Activated naive CD4-positive, alpha-beta T cell treated with anti-CD3 and anti-CD28 coated beads, Interleukin-2, amount 50 U/mL, for 16 hours (primary cell): ENCODE data around the gene HAUS3.
"Not testable (repeated sequence)": the region's sequence is repeated elsewhere in the genome, so short reads cannot be mapped to it uniquely, and the experiment has no call there.

Source experiments
- DNase-seq: peaks from one replicate; pipeline ENCODE4 v3.0.0-alpha.2; 2020

The HAUS3 gene

DNA sequence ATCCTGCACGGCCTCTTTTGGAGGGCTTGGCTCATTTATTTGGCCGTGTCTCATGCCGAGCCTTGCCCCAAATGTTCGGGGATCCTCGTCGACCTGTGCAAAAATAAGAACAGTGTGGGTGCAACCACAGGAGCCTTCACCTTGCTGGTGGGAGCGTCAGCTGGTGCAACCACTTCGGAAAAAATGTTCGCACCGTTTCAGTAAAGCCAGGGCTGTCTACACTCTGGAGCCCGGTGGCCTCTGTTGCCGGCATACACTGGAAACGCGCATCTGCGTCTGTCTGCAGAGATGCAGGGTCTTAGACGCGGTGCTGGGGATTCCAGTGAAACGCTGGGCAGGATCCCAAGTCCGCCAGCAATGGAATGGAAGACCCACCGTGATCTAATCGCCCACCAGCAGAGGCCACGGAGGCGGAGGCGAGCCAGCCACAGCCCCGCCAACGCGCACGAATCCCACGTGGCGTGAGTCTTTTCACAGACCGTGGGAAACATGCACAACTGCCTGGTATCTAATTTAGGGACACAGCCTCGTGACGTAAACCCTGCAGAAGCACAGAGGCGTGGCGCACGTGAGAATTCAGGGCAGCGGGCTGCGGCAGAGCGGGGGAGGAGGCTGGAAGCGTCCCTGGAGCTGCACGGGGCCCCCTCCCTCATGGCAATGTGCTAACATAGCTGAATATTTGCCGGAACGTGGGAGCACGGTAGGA lies 33.8 kb upstream of the HAUS3 start:
- no peak for DNase-seq

GRCh38 chr4:2275044-2275397 lies 33.1 kb upstream of the HAUS3 start:
- not testable (repeated sequence) for DNase-seq

GRCh38 chr4:2274320-2275043 lies 32.6 kb upstream of the HAUS3 start:
- DNase-seq = no peak

DNA sequence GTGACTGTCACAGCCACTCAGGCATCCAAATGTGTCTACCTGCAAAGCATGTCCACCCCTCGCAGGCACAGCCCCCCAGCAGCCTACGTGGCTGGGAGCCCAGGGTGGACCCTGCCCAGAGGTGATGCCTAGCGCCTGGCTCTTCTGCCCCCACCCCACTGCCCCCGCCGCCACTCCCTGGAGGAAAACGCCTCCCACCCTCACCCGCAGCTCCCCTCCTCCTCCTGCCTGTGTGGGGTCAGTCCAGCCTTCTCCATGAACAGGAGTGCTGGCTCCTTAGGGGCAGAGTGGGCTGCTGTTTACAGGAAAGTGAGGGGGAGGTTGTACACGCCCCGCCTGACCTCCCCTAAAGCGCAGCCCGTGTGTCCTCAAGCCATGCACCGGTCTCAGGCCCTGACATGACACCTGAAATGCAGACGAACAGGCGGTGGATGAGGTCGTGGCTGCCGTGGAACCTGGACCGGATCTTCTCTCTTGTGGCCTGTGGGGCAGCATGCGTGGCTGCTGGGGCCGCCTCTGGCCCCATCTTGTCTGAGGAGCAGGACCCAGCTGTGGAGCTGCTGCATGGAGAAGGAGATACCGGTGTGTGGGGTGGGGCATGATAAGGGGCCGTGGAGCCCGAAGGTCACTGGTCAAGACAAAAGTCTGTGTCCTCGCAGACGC lies 31.9 kb upstream of the HAUS3 start:
- no peak for DNase-seq

GRCh38 chr4:2273221-2273620 lies 31.3 kb upstream of the HAUS3 start:
- DNase-seq = no peak

- no peak for DNase-seq
Measured at GRCh38 chr4:2272828-2273120, 30.9 kb upstream of the HAUS3 start.

- DNase-seq = no peak
Measured at GRCh38 chr4:2272026-2272827, 30.3 kb upstream of the HAUS3 start.

- no peak for DNase-seq
Measured at GRCh38 chr4:2271279-2272025, 29.5 kb upstream of the HAUS3 start.

DNA sequence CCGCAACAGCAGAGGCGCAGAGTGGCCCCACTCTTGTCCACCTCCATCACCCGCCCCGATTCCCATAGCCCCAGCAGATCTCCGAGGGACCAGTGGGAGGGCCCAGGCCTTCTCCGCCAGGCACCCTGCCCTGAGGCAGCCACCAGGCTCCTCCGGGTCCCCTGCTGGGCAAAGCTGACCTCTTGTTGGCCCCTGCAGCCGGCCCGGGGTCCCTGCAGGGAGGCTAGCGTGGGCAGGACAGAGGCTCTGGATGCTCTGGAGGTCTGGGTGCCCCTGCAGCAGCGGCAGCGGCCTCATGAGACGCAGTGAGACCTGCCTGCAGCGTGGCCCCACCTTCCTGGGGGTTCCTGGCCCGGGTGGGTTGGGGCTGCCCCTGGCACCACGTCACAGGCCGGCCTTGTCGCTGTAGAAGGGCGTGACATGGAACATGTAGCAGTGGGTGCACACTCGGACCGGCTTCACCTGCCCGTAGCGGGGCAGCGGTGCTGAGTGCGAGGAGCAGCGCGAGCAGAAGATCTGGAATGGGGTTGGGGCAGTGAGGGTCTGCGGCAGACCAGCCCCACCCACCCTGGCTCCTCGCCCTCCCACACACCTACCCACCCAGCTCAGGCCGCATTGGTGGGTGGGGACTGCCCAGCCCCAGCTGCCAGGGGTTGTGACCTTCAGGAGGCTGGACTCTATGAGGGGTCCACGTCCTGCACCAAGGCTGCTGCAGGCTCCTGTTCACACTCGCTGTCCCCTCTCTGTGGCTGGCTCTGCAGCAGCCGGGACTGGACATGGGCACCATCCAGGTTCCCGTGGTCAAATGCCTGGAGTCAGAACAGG lies 28.6 kb upstream of the HAUS3 start:
- DNase-seq = no peak

- DNase-seq = no peak
Measured at GRCh38 chr4:2269618-2270163, 27.8 kb upstream of the HAUS3 start.

GRCh38 chr4:2269206-2269531 lies 27.2 kb upstream of the HAUS3 start:
- no peak for DNase-seq

GRCh38 chr4:2268357-2269205 lies 26.7 kb upstream of the HAUS3 start:
- no peak for DNase-seq

- DNase-seq = no peak
Measured at GRCh38 chr4:2267841-2268240, 25.9 kb upstream of the HAUS3 start.

DNA sequence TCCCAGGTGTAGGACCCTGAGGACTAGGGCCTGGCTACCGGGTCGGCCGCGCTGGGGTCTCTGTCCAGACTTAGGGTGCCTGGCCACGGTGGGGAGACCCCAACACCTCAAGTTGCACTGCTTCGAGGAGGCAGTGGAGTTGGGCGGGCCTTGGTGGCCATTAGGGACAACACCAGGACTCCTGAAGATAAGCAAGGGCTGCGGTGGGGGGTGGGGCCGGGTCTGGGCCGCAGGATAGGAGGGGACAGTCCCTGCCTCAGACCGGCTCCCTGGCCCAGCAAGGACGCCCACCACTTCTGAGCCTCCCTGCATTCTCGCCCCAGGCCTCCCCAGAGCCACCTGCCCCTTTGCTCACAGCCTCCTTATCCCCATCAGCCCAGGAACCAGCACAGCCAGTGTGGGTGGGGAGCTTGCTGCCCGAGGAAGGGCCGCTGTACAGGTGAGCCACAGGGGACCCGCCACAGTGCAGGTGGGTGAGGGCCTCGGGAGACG lies 25.4 kb upstream of the HAUS3 start:
- DNase-seq = no peak

DNA sequence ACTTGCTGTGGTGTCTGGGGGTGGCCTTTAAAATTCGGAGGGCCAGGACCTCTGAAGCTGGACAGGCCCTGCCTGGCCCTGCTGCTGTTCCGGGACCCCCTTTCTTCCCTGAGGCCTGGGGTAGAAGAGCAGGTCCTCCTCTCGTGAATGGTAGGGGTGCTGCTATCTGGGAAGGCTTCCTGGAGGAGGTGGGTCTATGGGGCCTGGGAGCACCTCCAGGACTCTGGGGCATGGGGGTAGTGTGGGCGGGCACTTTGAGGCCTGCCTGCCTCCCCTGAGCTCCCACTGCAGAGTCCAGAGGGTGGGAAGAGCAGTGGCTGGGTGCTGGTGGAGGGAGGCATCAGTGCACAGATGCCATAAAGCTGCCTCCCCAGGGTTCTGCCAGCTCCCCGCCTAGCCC lies 24.9 kb upstream of the HAUS3 start:
- DNase-seq = no peak

DNA sequence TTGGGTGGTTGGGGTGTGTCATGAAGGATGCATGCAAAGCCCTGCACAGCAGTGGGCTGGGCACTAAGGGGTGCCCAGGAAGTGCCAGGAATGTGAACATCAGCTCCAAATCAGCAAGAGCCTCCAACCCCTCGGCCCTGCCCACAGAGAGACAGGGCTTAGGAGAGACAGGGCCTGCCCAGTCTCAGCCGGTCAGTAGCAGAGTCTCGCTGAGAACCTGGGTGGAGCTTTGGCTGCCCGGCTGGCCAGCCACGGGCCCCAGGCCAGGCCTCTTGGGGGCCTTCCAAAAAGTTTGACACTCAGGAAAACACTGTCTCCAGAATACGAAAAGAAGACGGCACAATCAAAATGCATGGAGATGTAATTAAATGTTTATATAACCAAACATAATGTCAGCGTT lies 24.3 kb upstream of the HAUS3 start:
- DNase-seq = no peak

DNA sequence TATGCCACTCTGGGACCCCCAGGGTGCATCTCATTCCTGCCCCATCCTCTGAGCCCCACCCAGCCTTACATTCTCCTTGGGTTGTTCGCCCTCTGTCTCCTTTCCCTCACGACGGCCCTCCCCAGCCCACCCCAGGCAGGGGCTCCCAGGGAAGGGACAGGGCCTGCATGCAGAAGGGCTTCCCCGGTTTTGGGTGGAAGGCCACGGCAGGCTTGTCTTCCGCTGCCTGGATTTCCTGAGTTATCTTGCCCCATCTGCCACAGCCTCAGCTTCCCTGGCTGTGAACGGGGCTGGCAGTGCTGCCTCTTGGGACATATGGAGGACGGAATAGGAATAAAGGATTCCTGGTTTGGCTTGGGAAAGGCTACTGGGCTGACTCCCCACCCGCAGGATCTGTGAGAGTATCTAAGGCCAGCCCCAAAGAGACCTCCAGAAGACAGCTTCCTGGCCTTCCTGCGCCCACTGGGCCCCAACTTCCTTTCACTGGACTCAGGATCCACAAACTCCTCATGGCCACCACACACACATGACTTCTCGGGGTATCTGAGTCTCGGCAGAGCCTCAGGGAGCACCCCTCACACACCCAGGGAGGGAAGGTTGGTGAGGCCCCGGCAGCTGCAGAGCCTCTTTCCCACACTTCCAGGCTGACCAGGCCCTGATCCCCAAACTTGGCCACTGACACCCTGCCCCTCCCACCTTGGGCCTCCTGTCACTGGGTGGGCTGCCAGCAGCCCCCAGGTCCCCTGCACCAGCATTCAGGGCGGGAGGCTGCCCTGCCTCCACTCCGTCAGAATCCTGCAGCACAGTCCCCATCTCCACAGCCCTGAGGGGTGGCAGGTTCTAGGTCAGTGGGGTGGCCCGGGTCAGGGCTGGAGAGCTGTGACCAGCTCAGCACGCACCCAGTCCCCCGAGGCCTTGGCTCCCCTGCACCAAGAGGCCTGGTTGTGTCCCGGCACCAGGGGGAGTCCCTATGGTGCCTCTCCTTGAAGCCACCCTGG lies 23.5 kb upstream of the HAUS3 start:
- no peak for DNase-seq

DNA sequence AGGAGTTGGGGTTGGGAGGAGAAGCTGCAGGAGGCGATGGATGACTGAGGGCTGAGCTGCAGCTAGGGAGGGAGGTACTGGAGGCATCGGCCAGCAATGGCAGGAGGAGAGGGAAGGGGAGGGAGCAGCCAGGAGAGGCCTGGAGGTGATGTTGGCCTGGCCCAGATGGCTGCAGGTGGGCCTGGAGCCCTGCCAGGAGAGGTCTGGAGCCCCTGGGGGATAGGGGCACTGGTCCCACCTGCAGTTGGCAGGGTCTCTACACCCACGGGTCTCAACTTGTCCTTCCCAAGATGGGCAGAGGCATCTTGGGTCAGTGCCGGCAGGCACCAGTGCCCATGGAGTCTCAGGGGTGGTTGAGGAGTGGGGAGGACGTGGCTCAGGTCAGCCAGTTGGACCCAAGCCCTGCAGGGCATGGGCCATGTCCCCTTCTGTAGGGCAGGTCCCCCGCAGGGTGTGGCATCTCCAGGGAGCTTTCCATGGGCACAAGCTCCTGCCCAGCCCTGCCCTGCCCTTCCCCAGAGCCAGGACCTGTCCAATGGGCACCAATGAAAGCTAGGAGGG lies 22.6 kb upstream of the HAUS3 start:
- DNase-seq = no peak

GRCh38 chr4:2263926-2264321 lies 22.0 kb upstream of the HAUS3 start:
- DNase-seq = no peak
